ENCODE data around the gene VPS13D.
"Not testable (repeated sequence)": the region's sequence is repeated elsewhere in the genome, so short reads cannot be mapped to it uniquely, and the experiment has no call there.

VPS13D gene

GRCh38 chr1:12519693-12520364, 290.0 kb downstream of the VPS13D start:
- no peak for DNase-seq (ENCODE audit: low spot score)

GRCh38 chr1:12521096-12521495, 291.3 kb downstream of the VPS13D start:
- no peak for DNase-seq (ENCODE audit: low spot score)

GRCh38 chr1:12522780-12523179, 292.9 kb downstream of the VPS13D start:
- not testable (repeated sequence) for DNase-seq (ENCODE audit: low spot score)

GRCh38 chr1:12524266-12524665, 294.4 kb downstream of the VPS13D start:
- no peak for DNase-seq (ENCODE audit: low spot score)

GRCh38 chr1:12525311-12526181, 295.7 kb downstream of the VPS13D start:
- peak; percentile 14 for DNase-seq (ENCODE audit: low spot score)

- no peak for DNase-seq (ENCODE audit: low spot score)
These were observed 297.7 kb downstream of the VPS13D start for GRCh38 chr1:12527564-12527963.

GRCh38 chr1:12528021-12528852, 298.4 kb downstream of the VPS13D start:
- DNase-seq (ENCODE audit: low spot score): no peak

GRCh38 chr1:12529640-12530174, 299.9 kb downstream of the VPS13D start:
- no peak for DNase-seq (ENCODE audit: low spot score)

GRCh38 chr1:12530462-12531178, 300.8 kb downstream of the VPS13D start:
- DNase-seq (ENCODE audit: low spot score): no peak

- DNase-seq (ENCODE audit: low spot score): no peak
These were observed 301.3 kb downstream of the VPS13D start for GRCh38 chr1:12531179-12531499.

- no peak for DNase-seq (ENCODE audit: low spot score)
These were observed 302.8 kb downstream of the VPS13D start for GRCh38 chr1:12532405-12533315.

- no peak for DNase-seq (ENCODE audit: low spot score)
These were observed 306.3 kb downstream of the VPS13D start for GRCh38 chr1:12536023-12536639.

- no peak for DNase-seq (ENCODE audit: low spot score)
These were observed 307.5 kb downstream of the VPS13D start for GRCh38 chr1:12537294-12537693.

GRCh38 chr1:12537906-12538461, 308.2 kb downstream of the VPS13D start:
- no peak for DNase-seq (ENCODE audit: low spot score)

- not testable (repeated sequence) for DNase-seq (ENCODE audit: low spot score)
These were observed 308.7 kb downstream of the VPS13D start for GRCh38 chr1:12538536-12538935.

- no peak for DNase-seq (ENCODE audit: low spot score)
These were observed 309.5 kb downstream of the VPS13D start for GRCh38 chr1:12539320-12539704.

- DNase-seq (ENCODE audit: low spot score): peak; percentile 80
These were observed 310.1 kb downstream of the VPS13D start for GRCh38 chr1:12539705-12540579.

- no peak for DNase-seq (ENCODE audit: low spot score)
These were observed 310.9 kb downstream of the VPS13D start for GRCh38 chr1:12540580-12541273.

All from iPS-NIHi11 (cell line).